ENCODE results near the gene SLC5A8.
"Not testable (repeated sequence)": the region's sequence is repeated elsewhere in the genome, so short reads cannot be mapped to it uniquely, and the experiment has no call there.

The SLC5A8 gene

GRCh38 chr12:101166866-101167265 lies 43.2 kb downstream of the SLC5A8 start:
- DNase-seq = no peak

GRCh38 chr12:101165319-101165718 lies 44.7 kb downstream of the SLC5A8 start:
- no peak for DNase-seq

GRCh38 chr12:101145777-101146431 lies 64.1 kb downstream of the SLC5A8 start:
- not testable (repeated sequence) for DNase-seq

DNA sequence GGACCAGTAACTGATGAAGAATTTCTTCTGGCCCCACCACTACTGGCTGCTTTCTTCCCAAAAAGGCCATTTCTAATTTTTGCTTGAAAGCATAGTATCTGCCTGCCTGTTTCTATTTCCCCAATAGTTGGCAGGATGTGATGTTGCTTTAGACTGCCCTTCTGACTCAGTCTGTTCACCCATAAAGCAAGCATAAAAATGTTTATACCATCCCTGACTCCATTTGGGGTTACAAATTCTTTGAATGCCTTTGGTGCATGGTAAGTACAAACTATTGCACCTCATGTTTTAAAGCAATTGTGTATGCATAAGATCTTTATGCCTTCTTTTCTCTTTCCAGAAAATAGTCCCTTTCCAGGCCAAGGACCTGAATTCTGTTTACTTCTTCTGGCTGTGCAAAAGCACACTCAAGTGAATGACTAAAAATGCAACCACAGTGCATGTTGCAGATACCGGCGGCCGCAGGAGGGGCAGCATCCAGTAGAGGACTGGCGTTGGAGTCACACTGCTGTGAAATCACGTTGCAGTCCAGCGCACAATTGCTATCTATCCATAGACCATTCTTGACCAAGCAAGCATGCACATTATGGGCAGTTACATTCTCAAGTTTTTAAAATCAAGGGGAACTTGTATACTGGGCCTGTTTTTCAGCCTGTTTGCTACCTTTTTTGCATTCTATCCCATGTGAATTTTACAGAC lies 82.4 kb downstream of the SLC5A8 start:
- DNase-seq = no peak

GRCh38 chr12:101117842-101118241 lies 92.2 kb downstream of the SLC5A8 start:
- no peak for DNase-seq

- no peak for DNase-seq
Observed at GRCh38 chr12:101116911-101117310, 93.1 kb downstream of the SLC5A8 start.

GRCh38 chr12:101115326-101115725 lies 94.7 kb downstream of the SLC5A8 start:
- DNase-seq = no peak

DNA sequence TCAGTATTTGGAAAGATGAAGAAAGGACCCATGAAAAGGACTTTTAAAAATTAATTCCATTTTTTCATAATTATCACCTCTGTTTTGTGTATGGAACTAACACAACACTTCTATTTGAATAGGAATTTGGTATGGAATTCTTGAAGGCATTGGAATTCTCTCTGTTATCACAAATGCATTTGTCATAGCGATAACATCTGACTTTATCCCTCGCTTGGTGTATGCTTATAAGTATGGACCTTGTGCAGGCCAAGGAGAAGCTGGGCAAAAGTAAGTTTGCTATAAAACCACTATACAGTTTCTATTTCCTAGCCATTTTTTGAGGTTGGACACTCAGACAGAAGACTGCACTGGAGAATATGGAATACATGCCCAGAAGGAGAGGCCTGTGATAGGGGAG lies 98.6 kb downstream of the SLC5A8 start:
- DNase-seq = no peak

DNA sequence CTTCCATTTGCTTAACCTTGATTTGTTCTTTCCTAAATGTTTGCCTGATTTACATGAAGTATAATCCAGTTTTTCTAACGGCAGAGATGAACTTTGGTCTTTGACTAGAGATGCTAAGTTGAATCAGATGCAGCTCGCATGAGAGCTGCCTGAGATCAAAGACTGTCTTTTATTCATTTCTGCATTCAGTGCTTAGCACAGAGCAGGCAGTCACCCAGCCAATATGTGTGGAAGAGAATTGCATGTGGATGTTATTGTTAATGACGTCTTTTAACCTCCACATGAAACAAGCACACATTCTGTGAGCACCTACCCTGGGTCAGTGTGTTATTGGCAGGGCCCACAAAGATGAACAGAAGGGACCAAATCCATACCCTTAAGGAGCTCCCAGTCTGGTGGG lies 99.2 kb downstream of the SLC5A8 start:
- DNase-seq = no peak

DNA sequence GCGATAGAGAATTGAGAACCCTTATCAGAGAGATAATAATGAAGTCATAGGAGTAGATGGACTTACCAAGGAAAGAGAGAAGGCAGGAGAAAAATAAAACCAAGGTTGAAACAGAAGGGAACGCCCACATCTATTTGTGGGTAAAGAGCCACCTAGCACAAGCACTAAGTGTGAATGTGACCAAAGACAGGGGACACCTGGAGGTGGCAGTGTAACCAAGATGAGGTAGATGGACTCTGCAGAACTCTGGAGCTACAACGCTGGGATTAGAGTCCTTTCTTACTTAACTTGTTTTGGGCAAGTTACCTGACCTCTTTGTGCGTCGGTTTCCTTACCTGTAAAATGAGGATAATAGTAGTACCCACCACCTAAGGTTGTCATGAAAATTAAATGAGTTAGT lies 101.9 kb downstream of the SLC5A8 start:
- DNase-seq = no peak

DNA sequence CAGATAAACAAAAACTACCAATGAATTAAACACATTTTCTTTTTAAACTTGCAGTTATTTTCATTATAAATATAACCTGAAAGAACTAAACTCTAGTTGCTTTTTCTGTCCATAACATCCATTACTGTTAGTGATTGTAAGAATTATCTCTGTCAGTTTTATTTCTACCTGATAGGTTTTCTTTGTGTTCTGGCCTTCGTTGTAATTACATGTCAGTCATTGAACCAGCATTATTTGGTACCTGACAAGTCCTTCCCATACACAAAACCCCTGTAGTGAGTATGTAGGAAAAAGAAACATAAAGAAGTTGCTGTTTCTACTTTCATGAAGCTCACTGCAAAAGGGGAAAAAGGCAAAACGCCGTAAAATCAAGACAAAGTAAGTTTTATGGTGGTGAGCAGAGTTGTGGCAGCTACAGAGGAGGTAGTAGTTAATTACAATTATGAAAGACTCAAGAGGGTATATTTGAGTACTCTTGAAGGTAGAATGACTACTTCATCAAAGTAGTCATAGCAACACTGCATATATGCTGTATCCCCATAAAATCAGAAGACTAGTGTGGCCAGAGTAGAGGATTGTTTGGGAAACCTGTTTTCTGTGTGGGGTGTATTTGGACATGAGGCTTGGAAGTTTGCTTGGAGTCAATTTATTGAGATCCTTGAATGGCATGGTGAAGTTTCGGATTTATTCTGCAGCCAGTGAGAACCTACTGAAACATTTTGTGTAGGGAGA lies 102.8 kb downstream of the SLC5A8 start:
- no peak for DNase-seq

All from activated CD4-positive, alpha-beta T cell treated with anti-CD3 and anti-CD28 coated beads, Interleukin-10, Interleukin-2, amounts not matched to agents 100 ng/mL and 50 ng/mL, durations not matched to agents 16 hours and 8 hours (primary cell).